Measurements from ENCODE around the gene ADARB1.

DNA sequence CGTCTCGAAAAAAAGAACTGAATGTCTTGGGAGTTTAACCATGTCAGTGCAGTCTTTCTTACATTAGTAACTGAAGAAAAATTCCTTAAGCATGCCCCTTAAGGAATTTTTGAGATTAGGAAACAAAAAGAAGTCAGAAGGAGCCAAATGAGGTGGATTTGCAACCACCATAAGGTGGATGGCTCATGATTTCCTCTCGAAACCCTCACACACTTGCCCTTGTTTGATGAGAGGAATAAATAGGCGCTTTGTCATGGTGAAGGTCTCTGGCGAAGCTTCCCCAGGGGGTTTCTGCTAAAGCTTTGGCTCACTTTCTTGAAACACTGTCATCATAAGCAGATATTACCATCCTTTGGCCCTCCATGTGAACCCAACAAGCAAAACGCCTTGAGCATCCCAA lies 145.1 kb downstream of the ADARB1 start:
- TF ChIP-seq CTCF (IDR thresholded peaks at IDR 0.05) (no peak), POLR2AphosphoS5 (IDR thresholded peaks at IDR 0.05) (no peak)

Measured in transverse colon (tissue), 4 donors.